GM12865 (cell line): ENCODE measurements around the gene EFCAB3.
A peak's percentile ranks its signal among the peaks of the same experiment; 100 is the strongest.
"Not testable (repeated sequence)": the region's sequence is repeated elsewhere in the genome, so short reads cannot be mapped to it uniquely, and the experiment has no call there.

ENCODE experiments used
- DNase-seq: peaks from one replicate; pipeline ENCODE4 v3.0.0; 2010; ENCODE audit warnings: low read depth
- H3K4me3 ChIP-seq: 2 replicates; pipeline ENCODE4 v1.5.1; 2011; ENCODE audit warnings: mild to moderate bottlenecking, low read depth, low read length, control low read depth
- CTCF ChIP-seq: IDR thresholded peaks from 2 replicates; pipeline ENCODE4 v1.5.1; 2011; ENCODE audit warnings: low read length, control low read depth, low read depth, inconsistent platforms; ENCODE audit not compliant: insufficient read depth; ENCODE audit errors: missing control alignments

Gene EFCAB3

GRCh38 chr17:62392908-62393307, 12.6 kb downstream of the EFCAB3 start:
- no peak for TF ChIP-seq CTCF
- no peak for DNase-seq
- no peak overlapping the region for H3K4me3 ChIP-seq

GRCh38 chr17:62398891-62399290, 18.5 kb downstream of the EFCAB3 start:
- DNase-seq: no peak

GRCh38 chr17:62405451-62405850, 25.1 kb downstream of the EFCAB3 start:
- H3K4me3 ChIP-seq: no peak overlapping the region
- no peak for TF ChIP-seq CTCF
- DNase-seq: no peak

More at GRCh38 chr17:62398891-62399290, 18.5 kb downstream of the EFCAB3 start:
- H3K4me3 ChIP-seq: no peak overlapping the region
- no peak for TF ChIP-seq CTCF

GRCh38 chr17:62413090-62413489, 32.7 kb downstream of the EFCAB3 start:
- H3K4me3 ChIP-seq, DNase-seq: not testable (repeated sequence)

GRCh38 chr17:62423647-62424461, 43.5 kb downstream of the EFCAB3 start, which contains the start of gene METTL2A:
METTL2A (plus strand) TSS chr17:62423897; CDS start chr17:62423903, 6 bp downstream.
- TF ChIP-seq CTCF: peak; percentile 52
- peak; percentile 94 for DNase-seq
- H3K4me3 ChIP-seq: peak within 1 kb of the TSS; percentile 73

GRCh38 chr17:62426214-62426613, 45.9 kb downstream of the EFCAB3 start:
- DNase-seq, H3K4me3 ChIP-seq: not testable (repeated sequence)

GRCh38 chr17:62435251-62435650, 54.9 kb downstream of the EFCAB3 start:
- not testable (repeated sequence) for H3K4me3 ChIP-seq, DNase-seq

- DNase-seq, H3K4me3 ChIP-seq: not testable (repeated sequence)
Observed at GRCh38 chr17:62441181-62441580, 60.8 kb downstream of the EFCAB3 start.

GRCh38 chr17:62444063-62444462, 63.7 kb downstream of the EFCAB3 start:
- no peak for TF ChIP-seq CTCF
- DNase-seq: no peak
- no peak overlapping the region for H3K4me3 ChIP-seq

- not testable (repeated sequence) for DNase-seq, H3K4me3 ChIP-seq
Observed at GRCh38 chr17:62445791-62446190, 65.4 kb downstream of the EFCAB3 start.

GRCh38 chr17:62452195-62452594, 71.8 kb downstream of the EFCAB3 start:
- DNase-seq, H3K4me3 ChIP-seq: not testable (repeated sequence)

- H3K4me3 ChIP-seq, DNase-seq: not testable (repeated sequence)
Observed at GRCh38 chr17:62453041-62453440, 72.7 kb downstream of the EFCAB3 start.

- H3K4me3 ChIP-seq: peak overlapping the region; percentile 5
- DNase-seq: peak; percentile 73
Observed at GRCh38 chr17:62453656-62454055, 73.3 kb downstream of the EFCAB3 start.
